ENCODE measurements around the gene RHBDD1. TPM values are rescaled to one million over a fixed set of nuclear protein-coding genes. Genes with fewer than 3 reads are reported as not detected.

The RHBDD1 gene
- total RNA-seq, 2 experiments from 2014 or later: 37.6 to 40.8 TPM

DNA sequence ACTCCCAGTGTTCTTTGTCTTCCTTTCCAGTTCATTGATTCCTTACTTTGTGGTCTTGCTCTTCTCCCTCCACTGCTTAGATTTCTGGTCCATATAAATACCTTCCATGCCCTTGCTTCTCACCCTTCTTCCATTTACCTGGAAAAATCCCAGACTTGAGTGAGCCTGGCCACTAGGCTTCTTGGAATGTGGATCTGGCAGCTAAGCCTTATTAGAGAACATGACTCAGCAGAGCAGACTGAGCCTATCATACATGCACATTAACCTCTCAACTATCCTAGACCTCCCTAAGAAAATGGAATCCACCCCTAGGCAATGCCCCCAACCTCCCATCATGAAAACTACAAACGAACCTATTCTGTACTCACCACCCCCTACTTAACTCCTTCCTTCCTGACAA lies 127.7 kb downstream of the RHBDD1 start:
- ChIA-PET POLR2A (no interaction called here), CTCF (no interaction called here)

GRCh38 chr2:226965376-226965775 lies 129.5 kb downstream of the RHBDD1 start:
- POLR2A ChIA-PET: no interaction called here
- CTCF ChIA-PET: no interaction called here

DNA sequence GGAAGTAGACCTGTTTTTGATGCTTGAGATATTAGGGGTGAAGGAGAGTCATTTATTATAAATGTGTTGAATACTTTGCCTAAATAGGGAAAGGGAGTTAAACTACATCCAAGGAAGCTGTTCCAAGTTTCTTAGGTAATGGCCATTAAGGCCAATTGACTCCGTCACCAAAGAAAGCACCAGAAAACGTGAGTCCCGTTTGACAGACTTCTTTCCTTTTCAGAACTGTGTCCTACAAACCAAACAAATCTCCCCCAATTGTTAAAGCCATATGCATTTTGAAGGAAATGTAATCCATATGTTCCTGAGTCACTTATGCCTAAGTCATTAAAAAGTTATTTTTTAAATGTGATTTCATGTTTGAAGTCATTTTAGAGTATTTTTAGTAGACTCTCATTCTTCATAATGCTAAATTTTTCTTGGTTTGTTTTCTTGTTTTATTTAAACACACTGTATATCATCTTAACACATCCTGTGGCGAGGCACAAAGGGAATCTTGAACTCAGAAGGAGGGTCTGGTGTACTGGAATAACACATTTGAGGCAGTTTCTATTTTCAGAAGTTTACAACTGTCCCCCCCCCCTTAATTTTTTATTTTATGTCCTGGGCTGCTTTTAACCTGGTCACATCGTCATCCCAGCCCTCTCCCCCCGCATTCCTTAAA lies 133.7 kb downstream of the RHBDD1 start:
- POLR2A ChIA-PET: no interaction called here

DNA sequence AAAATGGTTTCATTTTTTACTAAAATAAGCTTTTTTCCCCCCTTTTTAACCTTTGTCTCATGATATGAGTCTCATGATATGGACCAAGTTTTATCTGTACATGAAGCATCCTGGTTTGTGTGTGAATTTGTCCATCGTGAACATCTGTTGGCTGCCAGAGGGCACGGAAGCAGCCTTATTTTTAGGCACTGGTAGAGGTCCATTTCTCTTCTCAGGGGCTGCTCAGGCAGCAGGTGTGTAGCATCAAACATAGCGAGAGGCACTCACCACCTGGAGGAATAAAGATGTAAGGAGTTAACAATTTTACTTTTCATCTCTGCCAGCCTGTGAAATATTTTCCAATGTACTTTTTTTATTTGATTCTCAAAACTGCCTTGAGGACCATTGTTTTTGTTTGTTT lies 134.5 kb downstream of the RHBDD1 start:
- ChIA-PET CTCF (no interaction called here), POLR2A (no interaction called here)

More for the DNA sequence above, 133.7 kb downstream of the RHBDD1 start:
- CTCF ChIA-PET: no interaction called here

DNA sequence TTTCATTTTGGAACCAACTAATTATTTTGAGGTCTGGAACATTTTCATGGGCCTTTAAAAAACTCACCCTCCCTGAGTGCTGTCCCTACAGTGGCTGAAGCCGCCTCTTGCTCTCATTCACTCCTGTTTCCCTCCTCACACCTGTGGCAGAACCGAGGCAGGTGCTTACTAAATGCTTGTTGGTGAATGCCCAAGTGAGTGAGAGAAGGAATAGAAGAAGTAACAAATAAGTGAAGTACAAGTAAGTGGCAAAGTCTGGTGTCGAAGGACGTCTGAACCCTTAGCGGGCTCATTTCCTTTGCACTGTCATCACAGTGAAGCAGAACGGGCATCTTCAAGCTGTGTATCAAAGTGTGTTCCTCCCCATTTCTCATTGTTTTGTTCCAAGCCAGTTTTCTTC lies 135.2 kb downstream of the RHBDD1 start:
- CTCF ChIA-PET: no interaction called here
- POLR2A ChIA-PET: no interaction called here

GRCh38 chr2:226971770-226972169 lies 135.9 kb downstream of the RHBDD1 start:
- CTCF ChIA-PET: no interaction called here
- POLR2A ChIA-PET: no interaction called here

- POLR2A ChIA-PET: no interaction called here
- CTCF ChIA-PET: no interaction called here
Measured at GRCh38 chr2:226973816-226974215, 138.0 kb downstream of the RHBDD1 start.

GRCh38 chr2:226977775-226978190 lies 141.9 kb downstream of the RHBDD1 start:
- ChIA-PET CTCF (interaction anchor here (0.6 kb wide), 2 partner anchors 69 to 101 kb away, joined by 3 to 4 read pairs; no protein-coding TSS in a partner anchor), POLR2A (no interaction called here)

- CTCF ChIA-PET: interaction anchor here (0.6 kb wide), 2 partner anchors 70 to 101 kb away, joined by 3 to 4 read pairs; no protein-coding TSS in a partner anchor
- POLR2A ChIA-PET: no interaction called here
Measured at GRCh38 chr2:226978300-226978699, 142.4 kb downstream of the RHBDD1 start.

- ChIA-PET CTCF (no interaction called here), POLR2A (no interaction called here)
Measured at GRCh38 chr2:226979004-226979403, 143.2 kb downstream of the RHBDD1 start.

- ChIA-PET CTCF (no interaction called here), POLR2A (no interaction called here)
Measured at GRCh38 chr2:226981791-226982326, 146.0 kb downstream of the RHBDD1 start.

DNA sequence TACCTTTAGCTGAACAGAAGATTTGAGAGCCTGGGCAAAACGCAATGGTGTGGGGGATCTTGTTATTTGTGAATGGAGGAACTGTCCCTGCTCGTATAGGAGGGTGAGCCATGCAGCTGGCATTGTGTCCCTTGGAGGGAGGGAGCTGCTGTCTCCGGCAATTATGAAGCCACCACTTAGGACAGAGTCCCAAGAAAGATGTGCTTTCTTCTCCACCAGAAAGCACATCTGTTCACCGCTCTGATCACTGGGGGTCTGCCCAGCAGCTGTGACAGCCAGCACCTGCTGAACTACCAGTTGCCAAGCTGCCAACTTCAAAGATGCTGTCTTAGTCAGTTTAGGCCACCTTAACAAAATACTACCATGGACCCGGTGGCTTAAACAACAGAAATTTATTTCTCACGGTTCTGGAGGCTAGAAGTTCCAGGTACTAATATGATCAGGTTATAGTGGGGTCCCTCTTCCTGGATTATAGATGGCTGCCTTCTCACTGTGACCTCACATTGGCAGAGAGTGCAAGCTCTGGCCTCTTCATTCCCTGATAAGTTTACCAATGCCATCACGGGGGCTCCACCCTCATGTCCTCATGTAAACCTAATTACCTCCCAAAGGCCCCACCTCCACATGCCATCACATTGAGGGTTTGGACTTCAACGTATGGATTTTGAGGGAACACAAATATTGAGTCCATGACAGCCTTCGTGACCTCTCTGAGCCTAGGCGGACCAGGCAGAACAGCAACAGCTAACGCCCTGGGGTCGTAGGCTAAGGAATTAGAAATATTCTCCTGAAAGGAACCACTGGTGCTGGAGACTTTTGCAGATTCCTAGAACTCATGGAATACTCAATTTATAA lies 148.3 kb downstream of the RHBDD1 start:
- CTCF ChIA-PET: no interaction called here
- POLR2A ChIA-PET: no interaction called here

GRCh38 chr2:226984750-226985582 lies 149.1 kb downstream of the RHBDD1 start:
- POLR2A ChIA-PET: no interaction called here
- CTCF ChIA-PET: interaction anchor here (0.6 to 1.3 kb wide), 2 partner anchors 145 to 182 kb away, joined by 3 read pairs; no protein-coding TSS in a partner anchor

- POLR2A ChIA-PET: no interaction called here
- CTCF ChIA-PET: interaction anchor here (0.6 to 1.3 kb wide), 2 partner anchors 146 to 183 kb away, joined by 3 read pairs; no protein-coding TSS in a partner anchor
Measured at GRCh38 chr2:226985583-226985946, 149.7 kb downstream of the RHBDD1 start.

DNA sequence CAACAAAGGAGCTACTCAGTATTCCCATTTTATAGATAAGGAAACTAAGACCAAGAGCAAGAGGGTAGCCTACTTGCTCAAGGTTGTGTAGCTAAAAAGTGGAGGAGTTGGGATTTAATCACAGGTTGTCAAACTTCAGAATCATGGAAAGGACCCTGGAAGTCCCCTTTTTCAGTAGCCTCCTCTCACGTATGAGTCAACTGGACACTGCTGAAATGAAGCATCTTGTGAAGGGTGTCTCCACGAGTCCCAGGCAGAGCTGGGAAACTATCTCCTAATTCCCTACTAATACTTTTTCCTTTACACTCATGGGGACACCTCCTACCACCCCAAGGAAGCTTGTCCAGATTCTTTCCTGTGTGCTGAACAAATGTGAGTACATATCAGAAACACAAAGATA lies 155.8 kb downstream of the RHBDD1 start:
- CTCF ChIA-PET: no interaction called here

GRCh38 chr2:226993171-226993570 lies 157.3 kb downstream of the RHBDD1 start:
- ChIA-PET CTCF (no interaction called here), POLR2A (no interaction called here)

More for the DNA sequence above, 155.8 kb downstream of the RHBDD1 start:
- POLR2A ChIA-PET: no interaction called here

- ChIA-PET CTCF (no interaction called here), POLR2A (no interaction called here)
Measured at GRCh38 chr2:226994775-226995174, 158.9 kb downstream of the RHBDD1 start.

DNA sequence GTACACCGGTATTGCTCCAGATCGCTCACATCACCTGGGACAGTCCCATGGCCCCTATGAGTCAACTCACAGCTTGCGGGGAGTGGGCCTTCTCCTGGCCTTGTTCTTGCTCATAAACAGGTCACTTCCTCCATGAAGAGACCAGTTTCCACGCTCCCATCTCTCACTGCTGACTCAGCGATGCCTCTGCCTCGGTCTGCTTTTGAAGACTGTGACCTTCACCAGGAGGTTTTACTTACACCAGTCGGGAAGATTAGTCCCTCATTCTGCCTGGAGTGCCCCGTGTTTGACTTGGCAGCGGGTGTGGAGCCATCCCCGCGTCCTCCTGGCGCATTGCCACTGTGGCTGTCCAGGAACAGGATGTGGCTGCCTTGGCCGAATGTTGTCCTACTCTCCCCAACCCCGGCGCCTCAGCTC lies 159.8 kb downstream of the RHBDD1 start:
- CTCF ChIA-PET: no interaction called here
- POLR2A ChIA-PET: no interaction called here

DNA sequence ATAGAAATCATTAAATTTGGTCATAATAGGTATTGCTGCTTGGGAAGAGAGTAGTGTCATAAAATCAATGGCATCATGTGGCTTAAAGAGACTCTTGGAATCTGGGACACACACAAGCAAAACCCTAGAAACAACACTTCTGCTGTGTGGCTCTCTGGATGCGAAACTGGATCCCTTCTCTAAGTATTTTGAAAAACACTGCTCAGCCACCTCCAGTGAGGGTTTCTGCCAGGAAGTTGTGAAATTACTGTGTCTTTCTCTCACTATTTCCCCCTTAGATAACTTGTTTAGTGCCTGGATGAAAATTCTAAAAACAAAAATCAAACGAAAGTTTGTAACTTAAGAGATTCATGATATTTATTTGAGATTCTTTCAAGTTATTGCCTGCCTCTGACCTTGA lies 163.8 kb downstream of the RHBDD1 start:
- ChIA-PET POLR2A (no interaction called here), CTCF (no interaction called here)

DNA sequence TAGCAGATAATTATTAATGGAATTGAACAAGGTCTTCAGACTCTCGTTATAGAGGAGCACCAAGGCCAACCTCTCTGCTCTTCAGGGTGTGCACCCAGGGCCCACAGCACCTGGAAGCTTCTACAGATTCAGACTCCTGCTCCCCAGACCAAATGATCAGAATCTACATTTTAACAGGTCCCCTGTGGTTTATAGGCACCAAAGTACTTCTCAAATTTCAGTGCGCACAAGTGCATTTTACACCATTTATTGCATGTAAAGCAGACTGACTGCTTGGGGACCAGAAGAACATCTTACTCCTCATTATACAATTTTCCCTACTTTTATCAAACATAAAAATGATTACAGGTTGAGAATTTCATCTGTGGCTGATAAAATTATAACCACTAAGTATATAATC lies 164.3 kb downstream of the RHBDD1 start:
- POLR2A ChIA-PET: no interaction called here
- CTCF ChIA-PET: no interaction called here

Measured in activated CD8-positive, alpha-beta memory T cell treated with anti-CD3 and anti-CD28 coated beads for 36 hours (primary cell).